GM10266 (cell line): Measurements from ENCODE around the gene ICAM1.
"Not testable (repeated sequence)": the region's sequence is repeated elsewhere in the genome, so short reads cannot be mapped to it uniquely, and the experiment has no call there.

Experiments used
- DNase-seq: peaks from one replicate; pipeline ENCODE4 v3.0.0; 2012; ENCODE audit errors: extremely low spot score
- CTCF ChIP-seq: IDR thresholded peaks from 2 replicates; pipeline ENCODE4 v1.5.1; 2012; ENCODE audit warnings: mild to moderate bottlenecking, low read depth; ENCODE audit not compliant: control insufficient read depth, insufficient read depth; ENCODE audit errors: missing control alignments

Gene ICAM1

GRCh38 chr19:10231612-10232228 is 39.2 kb upstream of the ICAM1 start:
- DNase-seq = no peak
- TF ChIP-seq CTCF = no peak

GRCh38 chr19:10233946-10234345 is 37.0 kb upstream of the ICAM1 start:
- DNase-seq = no peak
- no peak for TF ChIP-seq CTCF

- TF ChIP-seq CTCF = no peak
- no peak for DNase-seq
Measured at GRCh38 chr19:10235003-10235402, 35.9 kb upstream of the ICAM1 start.

GRCh38 chr19:10235409-10235808 is 35.5 kb upstream of the ICAM1 start:
- DNase-seq = not testable (repeated sequence)

- no peak for DNase-seq
- TF ChIP-seq CTCF = no peak
Measured at GRCh38 chr19:10237702-10238101, 33.2 kb upstream of the ICAM1 start.

- no peak for DNase-seq
- TF ChIP-seq CTCF = no peak
Measured at GRCh38 chr19:10238172-10238783, 32.6 kb upstream of the ICAM1 start.

GRCh38 chr19:10241826-10242449 is 29.0 kb upstream of the ICAM1 start:
- not testable (repeated sequence) for DNase-seq

- no peak for DNase-seq
- no peak for TF ChIP-seq CTCF
Measured at GRCh38 chr19:10243606-10244005, 27.3 kb upstream of the ICAM1 start.
